Activated CD4-positive, alpha-beta T cell treated with anti-CD3 and anti-CD28 coated beads, Interleukin-10, Interleukin-2, amounts not matched to agents 100 ng/mL and 50 ng/mL, durations not matched to agents 16 hours and 8 hours (primary cell): Measurements from ENCODE around the gene APOBEC3A.

Experiments used
- DNase-seq: peaks from one replicate; pipeline ENCODE4 v3.0.0-alpha.2; 2020

Gene APOBEC3A

GRCh38 chr22:38957046-38957770, at the start of gene APOBEC3A:
TSS of gene APOBEC3A (plus strand) at chr22:38957609. CDS start at chr22:38957692, 83 bp downstream.
- DNase-seq = no peak

- DNase-seq = no peak
Observed at GRCh38 chr22:38907767-38908166, 49.6 kb upstream of the APOBEC3A start.

- DNase-seq = no peak
Observed at GRCh38 chr22:38911434-38911833, 46.0 kb upstream of the APOBEC3A start.

- no peak for DNase-seq
Observed at GRCh38 chr22:38919631-38920190, 37.7 kb upstream of the APOBEC3A start.

- no peak for DNase-seq
Observed at GRCh38 chr22:38921120-38921519, 36.3 kb upstream of the APOBEC3A start.

- no peak for DNase-seq
Observed at GRCh38 chr22:38921806-38922205, 35.6 kb upstream of the APOBEC3A start.

GRCh38 chr22:38923463-38924346, 33.7 kb upstream of the APOBEC3A start:
- no peak for DNase-seq

GRCh38 chr22:38924347-38924952, 33.0 kb upstream of the APOBEC3A start:
- no peak for DNase-seq

- DNase-seq = no peak
Observed at GRCh38 chr22:38925571-38926041, 31.8 kb upstream of the APOBEC3A start.

- DNase-seq = peak; percentile 61
Observed at GRCh38 chr22:38927033-38927781, 30.2 kb upstream of the APOBEC3A start.

GRCh38 chr22:38930512-38930911, 26.9 kb upstream of the APOBEC3A start:
- DNase-seq = no peak

- no peak for DNase-seq
Observed at GRCh38 chr22:38935023-38935422, 22.4 kb upstream of the APOBEC3A start.

- DNase-seq = no peak
Observed at GRCh38 chr22:38935616-38936015, 21.8 kb upstream of the APOBEC3A start.

- no peak for DNase-seq
Observed at GRCh38 chr22:38936562-38936961, 20.8 kb upstream of the APOBEC3A start.

GRCh38 chr22:38937036-38937435, 20.4 kb upstream of the APOBEC3A start:
- no peak for DNase-seq

GRCh38 chr22:38937541-38937940, 19.9 kb upstream of the APOBEC3A start:
- DNase-seq = no peak

GRCh38 chr22:38938221-38938620, 19.2 kb upstream of the APOBEC3A start:
- no peak for DNase-seq

- no peak for DNase-seq
Observed at GRCh38 chr22:38938925-38939324, 18.5 kb upstream of the APOBEC3A start.

- peak; percentile 57 for DNase-seq
Observed at GRCh38 chr22:38940811-38941384, 16.5 kb upstream of the APOBEC3A start.

- peak; percentile 86 for DNase-seq
Observed at GRCh38 chr22:38941488-38941987, 15.9 kb upstream of the APOBEC3A start.

GRCh38 chr22:38942702-38943101, 14.7 kb upstream of the APOBEC3A start:
- no peak for DNase-seq

GRCh38 chr22:38943201-38943600, 14.2 kb upstream of the APOBEC3A start:
- DNase-seq = no peak
